Heart left ventricle (tissue), 16 donors: ENCODE data around the gene NPM3. TPM values are rescaled to one million over a fixed set of nuclear protein-coding genes. Genes with fewer than 3 reads are reported as not detected.
A peak's percentile ranks its signal among the peaks of the same experiment; 100 is the strongest.

Experiments
- ATAC-seq, 4 donors: fragments of 200-7000 bp; cut with Tn5 transposase; one replicate each; pipeline ENCODE4 v1.9.1; 2020 to 2022; ENCODE audit warnings: moderate library complexity in 4 of 4, mild to moderate bottlenecking in 3 of 4, moderate number of reproducible peaks in 1 of 4
- DNase-seq, 5 donors: peaks; one replicate each; pipeline ENCODE4 v3.0.0-alpha.2; 2020
- H3K27ac ChIP-seq, 12 donors: fragments of 200-600 bp; sonication (generic) in 4 of 12; one replicate each; pipeline versions ENCODE4 v1.5.0 to v1.8.0; 2016 to 2022; ENCODE audit warnings: mild to moderate bottlenecking in 2 of 12
- H3K27me3 ChIP-seq, 9 donors: fragments of 200-600 bp; sonication (generic) in 2 of 9; one replicate each; pipeline versions ENCODE4 v1.5.1 to v1.8.0; 2016 to 2022; ENCODE audit warnings: mild to moderate bottlenecking in 3 of 9
- H3K36me3 ChIP-seq, 9 donors: fragments of 200-600 bp; sonication (generic) in 2 of 9; one replicate each; pipeline versions ENCODE4 v1.5.0 to v1.8.0; 2018 to 2022; ENCODE audit warnings: mild to moderate bottlenecking in 2 of 9
- H3K4me1 ChIP-seq, 12 donors: fragments of 200-600 bp; sonication (generic) in 4 of 12; one replicate each; pipeline versions ENCODE4 v1.5.0 to v1.8.0; 2016 to 2022; ENCODE audit warnings: mild to moderate bottlenecking in 3 of 12
- H3K4me3 ChIP-seq, 12 donors: fragments of 200-600 bp; sonication (generic) in 4 of 12; one replicate each; pipeline versions ENCODE4 v1.5.0 to v1.8.0; 2017 to 2022; ENCODE audit warnings: mild to moderate bottlenecking in 9 of 12, moderate library complexity in 4 of 12
- H3K9me3 ChIP-seq, 12 donors: fragments of 200-600 bp; sonication (generic) in 4 of 12; one replicate each; pipeline versions ENCODE4 v1.5.0 to v1.8.0; 2016 to 2022; ENCODE audit warnings: mild to moderate bottlenecking in 1 of 12
- CTCF ChIP-seq, 12 donors: fragments of 200-600 bp; sonication (generic) in 4 of 12; IDR thresholded peaks; one replicate each; pipeline versions ENCODE4 v1.5.0 to v1.8.0; 2018 to 2022; ENCODE audit warnings: antibody characterized with exemption in 12 of 12, mild to moderate bottlenecking in 5 of 12
- POLR2A ChIP-seq, 2 donors: fragments of 450-650 bp; IDR thresholded peaks; one replicate each; pipeline ENCODE4 v1.6.1; 2017; ENCODE audit warnings: antibody characterized with exemption in 2 of 2, mild to moderate bottlenecking in 2 of 2, moderate library complexity in 2 of 2
- WGBS, 4 donors: extraction: QIAGEN DNeasy Blood & Tissue Kit in 2 of 4; methylation state at CpG; one replicate each; pipeline versions ENCODE4 v1.1.5 to v1.1.7; 2013 to 2018; 5-methylcytosine and 5-hydroxymethylcytosine counted together
- intact Hi-C, 10 donors: fragments of 100-400 bp; cut with DNase I; formaldehyde crosslinking; loops; one replicate each; pipeline versions ENCODE4 v1.11.1 to v1.14.2; 2022
- polyA plus RNA-seq, 2 donors: library from polyadenylated mRNA; stranded (reverse); fragments of 200-250 nt; gene quantifications; one replicate each; pipeline ENCODE4 v1.2.3, GENCODE V29; 2013
- total RNA-seq, 9 donors: library from RNA; depleted of rRNA in 2 of 9; stranded (reverse); fragments of >200 nt in 2 of 9; fragmentation: NEBNext Ultra II Directional in 3 of 9; extraction: Animal tissue kit (Norgen Biotek cat#: 25700) in 3 of 9; gene quantifications; one replicate each; pipeline versions ENCODE4 v1.1.0 to v1.2.4, GENCODE V29; 2016 to 2023
- donor health status: ischemic (EF 13 %, LVEDD 7.1; RV severe dilation, severe dysfunction).
- donor health status: healthy with polysubstance abuse.
- donor health status: DM: no; HTN: yes; CAD: no.
- donor health status: DM: no; HTN: no; CAD: no.
- donor health status: ischemic (EF 25% LVEDD 6.9; RV normal size, moderate dysfunction).
- donor health status: ischemic (EF 25% LVEDD 5.7; RV mildly dilated, moderate dysfunction).
- donor health status: healthy.
- donor health status: DM: yes; HTN: yes; CAD: no.
- donor health status: ischemic (EF 35%, LVEDD 5.7; RV mildly dilated, moderate dysfunction).
- donor health status: nonischemic (EF 11% LVEDD 7.7; RV severe dilation, severe dysfunction).
- donor health status: DM: yes; HTN: yes; CAD: no.
- donor health status: PGD.
- donor health status: ischemic (EF 29% LVEDD 5.4; RV normal size, mild dysfunction).
- donor health status: nonischemic (EF 23%, LVEDD 6.1; RV moderate dilation, normal function).

NPM3 gene
- total and polyA plus RNA-seq, 11 donors, result 5.9 to 24.9 (median 10.5) TPM

- intact Hi-C loops, result no loop called here
- 75 to 87% (median 82%) methylated on average over 8 to 9 of the region's 9 CpGs for WGBS, 4 donors
- H3K27me3 ChIP-seq, result peaks cover 0 to 13% (median 0%) of the 10 kb centered on the region in 9 donors
- no peak overlapping the region for H3K27ac ChIP-seq
- no peaks in the 10 kb centered on the region for H3K4me1 ChIP-seq
- no peak for DNase-seq
- no peak for TF ChIP-seq POLR2A (IDR thresholded peaks at IDR 0.05)
- no peak for TF ChIP-seq CTCF (IDR thresholded peaks at IDR 0.05)
- ATAC-seq, result no peak
- H3K9me3 ChIP-seq, result no peaks in the 10 kb centered on the region
- H3K4me3 ChIP-seq, result no peak overlapping the region
- no peaks in the 10 kb centered on the region for H3K36me3 ChIP-seq
Observed at GRCh38 chr10:101761226-101761625, 22.0 kb downstream of the NPM3 start.

- TF ChIP-seq CTCF (IDR thresholded peaks at IDR 0.05), result no peak
- no peak for TF ChIP-seq POLR2A (IDR thresholded peaks at IDR 0.05)
- Histone ChIP-seq H3K4me3 (no peak overlapping the region), H3K27me3 (peaks cover 0 to 13% (median 0%) of the 10 kb centered on the region in 9 donors), H3K4me1 (no peaks in the 10 kb centered on the region), H3K36me3 (no peaks in the 10 kb centered on the region), H3K27ac (no peak overlapping the region), H3K9me3 (no peaks in the 10 kb centered on the region)
- ATAC-seq, result no peak
- intact Hi-C loops, result no loop called here
- WGBS, 4 donors, result 64 to 80% (median 76%) methylated on average over 3 of the region's 3 CpGs
- DNase-seq, result peak in 1 of 5 donors; percentile 13
Observed at GRCh38 chr10:101760510-101760909, 22.7 kb downstream of the NPM3 start.

DNA sequence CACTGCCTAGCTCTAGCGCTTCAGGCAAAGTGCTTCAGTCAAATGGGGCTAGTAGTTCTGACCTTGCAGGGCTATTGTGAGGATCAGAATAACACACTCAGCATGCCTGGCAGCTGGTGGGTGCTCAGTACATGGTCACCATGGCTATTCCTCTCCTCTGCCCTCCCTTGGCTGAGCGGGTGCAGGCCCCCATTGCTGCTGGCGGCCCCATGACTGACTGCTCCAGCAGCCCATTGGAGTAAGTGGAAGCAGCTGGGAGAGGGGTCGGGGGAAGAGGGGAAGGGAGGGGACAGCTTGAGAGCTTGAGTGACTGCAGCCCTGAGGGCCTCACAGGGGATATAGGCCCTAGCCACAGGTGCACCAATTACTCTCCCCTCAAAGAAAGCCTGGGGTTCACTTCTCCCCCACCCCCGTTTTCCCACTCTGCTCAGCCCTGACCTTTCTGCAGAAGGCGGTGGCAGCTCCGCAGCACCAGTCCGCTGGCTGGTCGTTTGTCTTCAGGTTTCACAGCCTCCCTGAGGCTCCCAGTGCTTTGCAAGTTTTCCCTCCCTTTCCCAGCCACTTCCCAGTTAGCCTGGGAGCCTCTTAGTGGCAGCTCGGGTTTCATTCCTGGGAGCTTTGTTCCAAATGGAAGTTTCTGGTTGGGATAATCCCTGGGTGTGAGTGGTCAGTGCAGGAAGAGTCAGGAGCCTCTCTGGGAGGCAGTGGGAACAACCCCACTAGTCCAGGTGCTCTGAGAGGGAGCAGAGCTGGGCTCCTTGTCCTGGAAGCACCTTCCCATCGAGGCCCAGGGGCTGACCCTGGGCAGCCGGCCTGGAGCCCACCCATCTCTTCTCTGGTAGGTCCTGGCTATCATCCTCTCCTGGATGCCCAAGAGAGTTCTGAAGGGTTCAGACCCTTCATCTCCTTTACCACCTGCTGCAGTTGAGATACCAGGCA lies 23.7 kb downstream of the NPM3 start:
- no peak for ATAC-seq
- 66 to 71% (median 66%) methylated on average over 11 to 12 of the region's 12 CpGs for WGBS, 4 donors

More for the DNA sequence above, 23.7 kb downstream of the NPM3 start:
- peaks cover 0 to 13% (median 0%) of the 10 kb centered on the region in 9 donors for H3K27me3 ChIP-seq
- no peak overlapping the region for H3K4me3 ChIP-seq
- H3K27ac ChIP-seq, result no peak overlapping the region
- TF ChIP-seq POLR2A (IDR thresholded peaks at IDR 0.05) (no peak), CTCF (IDR thresholded peaks at IDR 0.05) (no peak)
- H3K9me3 ChIP-seq, result no peaks in the 10 kb centered on the region
- no peaks in the 10 kb centered on the region for H3K4me1 ChIP-seq
- H3K36me3 ChIP-seq, result no peaks in the 10 kb centered on the region
- intact Hi-C loops, result no loop called here
- DNase-seq, result no peak
